SK-N-MC (cell line): Measurements from ENCODE around the gene GMCL2.

Experiments
- EZH2 ChIP-seq: fragments of 200-600 bp; sonication (generic); IDR thresholded peaks from one replicate; pipeline ENCODE4 v1.6.1; 2017; ENCODE audit warnings: antibody characterized with exemption
- POLR2AphosphoS5 ChIP-seq: IDR thresholded peaks from 2 replicates; pipeline ENCODE4 v1.6.1; 2012; ENCODE audit warnings: mild to moderate bottlenecking, low read depth, low read length, borderline replicate concordance

DNA sequence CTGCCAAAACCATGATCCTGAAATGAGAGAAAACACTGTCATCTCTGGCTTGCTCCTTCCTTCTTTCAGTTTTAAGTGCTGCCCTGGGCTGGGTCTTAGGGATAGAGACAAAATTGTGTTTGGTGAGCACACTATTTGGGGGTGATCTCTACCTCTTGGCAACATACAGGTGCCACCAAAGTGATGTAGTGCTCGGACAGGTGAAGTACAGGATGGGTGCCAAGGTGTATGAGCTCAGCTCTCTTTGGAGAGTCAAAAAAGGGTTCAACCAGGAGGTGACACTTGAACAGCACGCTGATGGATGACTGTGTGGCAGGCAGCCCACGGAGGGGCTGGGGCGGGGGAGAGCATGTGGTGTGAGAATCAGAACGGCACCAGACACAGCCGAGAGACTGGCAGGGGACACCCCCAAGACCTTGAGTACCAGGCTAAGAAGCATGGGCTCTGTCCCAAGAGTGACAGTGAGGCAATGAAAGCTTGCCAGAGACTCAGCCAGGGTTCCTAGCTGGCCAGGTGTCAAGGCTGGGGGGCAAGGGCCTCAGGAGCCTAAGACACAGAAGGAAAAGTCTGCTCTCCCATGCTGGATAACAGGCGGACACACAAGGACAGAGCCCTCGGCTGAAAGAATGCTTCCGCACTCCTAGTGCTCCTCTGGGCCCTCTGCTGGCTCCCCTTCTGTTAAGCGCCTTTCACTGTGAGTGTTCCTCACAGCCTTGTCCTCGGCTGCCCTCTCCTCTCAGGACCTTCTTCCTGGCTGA is 36.0 kb downstream of the GMCL2 start:
- no peak for TF ChIP-seq EZH2
- TF ChIP-seq POLR2AphosphoS5, result no peak
